H9 (cell line): ENCODE measurements around the gene SDHA. TPM values are rescaled to one million over a fixed set of nuclear protein-coding genes. Genes with fewer than 3 reads are reported as not detected.

Experiments used
- DNase-seq: peaks from one replicate; pipeline ENCODE4 v3.0.0-alpha.2; 2017
- H2AFZ ChIP-seq: one replicate; pipeline ENCODE4 v1.6.1; 2013; ENCODE audit warnings: mild to moderate bottlenecking, low read length, control low read depth, moderate library complexity
- H2AK5ac ChIP-seq: 2 replicates; pipeline ENCODE4 v1.6.1; 2013; ENCODE audit warnings: low read length, control low read depth, mixed read lengths; ENCODE audit not compliant: insufficient read length
- H2BK120ac ChIP-seq: one replicate; pipeline ENCODE4 v1.6.1; 2013; ENCODE audit warnings: low read depth, mild to moderate bottlenecking, low read length, control low read depth, inconsistent platforms; ENCODE audit not compliant: poor library complexity, severe bottlenecking
- H2BK12ac ChIP-seq: 2 replicates; pipeline ENCODE4 v1.6.1; 2013; ENCODE audit warnings: low read length, control low read depth, mixed read lengths, low read depth; ENCODE audit not compliant: insufficient read length
- H2BK15ac ChIP-seq: 2 replicates; pipeline ENCODE4 v1.6.1; 2013; ENCODE audit warnings: low read depth, low read length, control low read depth
- H2BK20ac ChIP-seq: one replicate; pipeline ENCODE4 v1.6.1; 2013; ENCODE audit warnings: low read depth, mild to moderate bottlenecking, low read length, control low read depth, inconsistent platforms; ENCODE audit not compliant: poor library complexity, severe bottlenecking
- H2BK5ac ChIP-seq: 2 replicates; pipeline ENCODE4 v1.6.1; 2013; ENCODE audit warnings: low read length, control low read depth, mixed read lengths; ENCODE audit not compliant: insufficient read length
- H3K14ac ChIP-seq: 2 replicates; pipeline ENCODE4 v1.6.1; 2013; ENCODE audit warnings: low read length, control low read depth; ENCODE audit not compliant: insufficient read depth
- H3K18ac ChIP-seq: 2 replicates; pipeline ENCODE4 v1.6.1; 2013; ENCODE audit warnings: low read depth, mild to moderate bottlenecking, mixed read lengths, low read length, control low read depth; ENCODE audit not compliant: insufficient read length
- H3K23ac ChIP-seq: 2 replicates; pipeline ENCODE4 v1.6.1; 2013; ENCODE audit warnings: low read length, control low read depth, mixed read lengths, low read depth; ENCODE audit not compliant: insufficient read length
- H3K23me2 ChIP-seq: 2 replicates; pipeline ENCODE4 v1.6.1; 2013; ENCODE audit warnings: low read depth, mild to moderate bottlenecking, mixed read lengths, low read length, control low read depth; ENCODE audit not compliant: insufficient read length, poor library complexity, severe bottlenecking
- H3K27ac ChIP-seq: 2 replicates; pipeline ENCODE4 v1.5.1; 2013; ENCODE audit warnings: low read length, control low read depth, mixed read lengths, low read depth; ENCODE audit not compliant: insufficient read length
- H3K27me3 ChIP-seq: 2 replicates; pipeline ENCODE4 v1.6.1; 2013; ENCODE audit warnings: low read length, control low read depth, inconsistent platforms; ENCODE audit not compliant: insufficient read depth
- H3K4ac ChIP-seq: 2 replicates; pipeline ENCODE4 v1.6.1; 2013; ENCODE audit warnings: low read depth, mild to moderate bottlenecking, control low read depth, inconsistent platforms, low read length, moderate library complexity
- H3K4me1 ChIP-seq: 2 replicates; pipeline ENCODE4 v1.6.1; 2013; ENCODE audit warnings: low read length, control low read depth, inconsistent platforms; ENCODE audit not compliant: insufficient read depth
- H3K4me2 ChIP-seq: 2 replicates; pipeline ENCODE4 v1.6.1; 2013; ENCODE audit warnings: low read length, control low read depth, mixed read lengths; ENCODE audit not compliant: insufficient read length, insufficient read depth
- H3K56ac ChIP-seq: 2 replicates; pipeline ENCODE4 v1.6.1; 2013; ENCODE audit warnings: low read depth, mild to moderate bottlenecking, mixed read lengths, low read length, control low read depth; ENCODE audit not compliant: insufficient read length
- H3K79me1 ChIP-seq: 2 replicates; pipeline ENCODE4 v1.6.1; 2013; ENCODE audit warnings: low read depth, mild to moderate bottlenecking, moderate library complexity, low read length, control low read depth, inconsistent platforms; ENCODE audit not compliant: insufficient read depth, poor library complexity, severe bottlenecking
- H3K79me2 ChIP-seq: 2 replicates; pipeline ENCODE4 v1.6.1; 2013; ENCODE audit warnings: low read length, control low read depth, inconsistent platforms; ENCODE audit not compliant: insufficient read depth
- H3K9ac ChIP-seq: 2 replicates; pipeline ENCODE4 v1.6.1; 2013; ENCODE audit warnings: low read length, control low read depth, mixed read lengths; ENCODE audit not compliant: insufficient read length; ENCODE audit errors: extremely low read depth
- H3K9me3 ChIP-seq: one replicate; pipeline ENCODE4 v1.6.1; 2013; ENCODE audit warnings: low read depth, low read length, inconsistent platforms; ENCODE audit not compliant: control insufficient read depth
- H3T11ph ChIP-seq: one replicate; pipeline ENCODE4 v1.6.1; 2013; ENCODE audit warnings: mild to moderate bottlenecking, low read length, control low read depth, inconsistent platforms
- H4K20me1 ChIP-seq: one replicate; pipeline ENCODE4 v1.6.1; 2013; ENCODE audit not compliant: control insufficient read depth, insufficient read length, insufficient read depth
- H4K5ac ChIP-seq: 2 replicates; pipeline ENCODE4 v1.6.1; 2013; ENCODE audit warnings: low read depth, mild to moderate bottlenecking, mixed read lengths, low read length, control low read depth; ENCODE audit not compliant: insufficient read length
- H4K8ac ChIP-seq: replicated peaks from 2 replicates; pipeline ENCODE4 v1.6.1; 2013; ENCODE audit warnings: low read length, control low read depth, mixed read lengths, low read depth; ENCODE audit not compliant: insufficient read length
- H4K91ac ChIP-seq: 2 replicates; pipeline ENCODE4 v1.6.1; 2013; ENCODE audit warnings: low read depth, mild to moderate bottlenecking, moderate library complexity, mixed read lengths, low read length, control low read depth; ENCODE audit not compliant: insufficient read length
- H3K27ac Mint-ChIP-seq, 3 experiments: 2 replicates in 2 of 3; 3 replicates in 1 of 3; pipeline ENCODE4 v1.8.0; 2020 to 2021; ENCODE audit warnings: mixed read lengths in 3 of 3, mild to moderate bottlenecking in 1 of 3, moderate library complexity in 1 of 3
- H3K27me3 Mint-ChIP-seq: 2 replicates; pipeline ENCODE4 v1.8.0; 2021; ENCODE audit warnings: low read depth, mild to moderate bottlenecking, moderate library complexity, mixed read lengths
- H3K36me3 Mint-ChIP-seq, 3 experiments: 2 replicates in 2 of 3; 3 replicates in 1 of 3; pipeline ENCODE4 v1.8.0; 2020 to 2021; ENCODE audit warnings: low read depth in 3 of 3, mixed read lengths in 3 of 3; ENCODE audit not compliant: insufficient read depth in 1 of 3
- H3K4me1 Mint-ChIP-seq, 2 experiments: 2 replicates each; pipeline ENCODE4 v1.8.0; 2020; ENCODE audit warnings: mixed read lengths in 2 of 2
- H3K4me3 Mint-ChIP-seq, 2 experiments: 2 replicates in 1 of 2; 3 replicates in 1 of 2; pipeline ENCODE4 v1.8.0; 2020 to 2021; ENCODE audit warnings: mild to moderate bottlenecking in 2 of 2, mixed read lengths in 2 of 2, moderate library complexity in 1 of 2
- H3K9me3 Mint-ChIP-seq, 2 experiments: 2 replicates in 1 of 2; 3 replicates in 1 of 2; pipeline ENCODE4 v1.8.0; 2020; ENCODE audit warnings: mild to moderate bottlenecking in 2 of 2, mixed read lengths in 2 of 2, moderate library complexity in 1 of 2
- WGBS: extraction: QIAGEN DNeasy Blood & Tissue Kit; methylation state at CpG from one replicate; pipeline ENCODE4 v1.1.7; 2013; ENCODE audit warnings: missing lambda C conversion rate, low lambda C conversion rate, mixed read lengths; ENCODE audit not compliant: insufficient read length; ENCODE audit errors: extremely low coverage; 5-methylcytosine and 5-hydroxymethylcytosine counted together
- total RNA-seq: library from RNA; stranded (reverse); gene quantifications from 2 replicates; pipeline ENCODE4 v1.2.1, GENCODE V29; 2021
- TF ChIP-seq, protein P1 (sequence below): fragments of 200-600 bp; sonication (generic); conservative IDR thresholded peaks from 3 replicates; pipeline ENCODE4 v1.8.0; 2021; ENCODE audit warnings: antibody characterized with exemption, mild to moderate bottlenecking

SDHA gene
- total RNA-seq, 1 experiment from 2014 or later = 84.8 TPM

DNA sequence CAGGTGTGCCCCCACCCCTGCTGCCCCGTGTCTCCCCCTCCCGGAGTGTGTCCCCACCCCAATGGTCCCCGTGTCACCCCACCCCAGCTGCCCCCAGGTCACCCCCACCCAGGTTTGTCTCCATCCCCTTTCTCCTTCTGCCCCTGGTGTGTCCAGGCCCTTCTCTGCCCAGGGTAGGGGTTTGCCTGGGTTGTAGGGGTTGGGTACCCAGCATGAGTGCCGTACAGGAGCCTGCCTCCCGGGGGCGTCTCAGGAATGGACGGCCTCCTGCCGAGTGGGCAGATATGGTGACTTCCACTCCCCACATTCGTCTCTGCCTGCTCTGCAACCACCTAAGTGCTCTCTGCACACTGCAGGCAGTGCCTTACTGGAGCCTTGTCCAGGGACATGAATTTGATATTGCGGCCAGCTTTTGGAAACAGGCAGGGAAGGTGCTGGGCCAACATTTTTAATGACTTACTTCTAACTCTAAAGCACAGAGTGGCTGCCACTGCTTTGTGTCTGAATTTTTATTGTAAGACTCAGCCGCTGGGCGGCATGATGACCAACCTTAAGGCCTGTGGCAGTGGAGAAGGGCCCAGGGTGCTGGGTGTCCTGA, 20.1 kb upstream of the SDHA start:
- no peaks in the 10 kb centered on the region for H3K27me3 ChIP-seq
- no peaks in the 10 kb centered on the region for H4K20me1 ChIP-seq
- H3K27ac Mint-ChIP-seq = 0 out of 7 replicates have a peak overlapping the region, but pooled peaks of 1 of the 3 experiments have one; percentile 26
- peaks cover 3% of the 10 kb centered on the region for H3K27me3 Mint-ChIP-seq
- H2BK15ac ChIP-seq = no peak overlapping the region
- no peak overlapping the region for H3K18ac ChIP-seq
- H2BK12ac ChIP-seq = no peak overlapping the region
- no CpG with 5 or more reads among the region's 12 CpGs for WGBS
- H2AFZ ChIP-seq = no peak overlapping the region
- no peak overlapping the region for H2BK5ac ChIP-seq
- no peak overlapping the region for H3K27ac ChIP-seq
- no peak overlapping the region for H3T11ph ChIP-seq
- H4K91ac ChIP-seq = no peak overlapping the region
- no peak overlapping the region for H3K4me3 Mint-ChIP-seq
- H3K36me3 Mint-ChIP-seq = peaks cover 0 to 4% (median 0%) of the 10 kb centered on the region in 3 experiments; a peak in 2 of 7 replicates
- TF ChIP-seq, protein P1, sequence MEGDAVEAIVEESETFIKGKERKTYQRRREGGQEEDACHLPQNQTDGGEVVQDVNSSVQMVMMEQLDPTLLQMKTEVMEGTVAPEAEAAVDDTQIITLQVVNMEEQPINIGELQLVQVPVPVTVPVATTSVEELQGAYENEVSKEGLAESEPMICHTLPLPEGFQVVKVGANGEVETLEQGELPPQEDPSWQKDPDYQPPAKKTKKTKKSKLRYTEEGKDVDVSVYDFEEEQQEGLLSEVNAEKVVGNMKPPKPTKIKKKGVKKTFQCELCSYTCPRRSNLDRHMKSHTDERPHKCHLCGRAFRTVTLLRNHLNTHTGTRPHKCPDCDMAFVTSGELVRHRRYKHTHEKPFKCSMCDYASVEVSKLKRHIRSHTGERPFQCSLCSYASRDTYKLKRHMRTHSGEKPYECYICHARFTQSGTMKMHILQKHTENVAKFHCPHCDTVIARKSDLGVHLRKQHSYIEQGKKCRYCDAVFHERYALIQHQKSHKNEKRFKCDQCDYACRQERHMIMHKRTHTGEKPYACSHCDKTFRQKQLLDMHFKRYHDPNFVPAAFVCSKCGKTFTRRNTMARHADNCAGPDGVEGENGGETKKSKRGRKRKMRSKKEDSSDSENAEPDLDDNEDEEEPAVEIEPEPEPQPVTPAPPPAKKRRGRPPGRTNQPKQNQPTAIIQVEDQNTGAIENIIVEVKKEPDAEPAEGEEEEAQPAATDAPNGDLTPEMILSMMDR = no peak
- no peak overlapping the region for H2AK5ac ChIP-seq
- no peak for DNase-seq
- no peak overlapping the region for H2BK20ac ChIP-seq
- no peak overlapping the region for H3K14ac ChIP-seq
- H3K9me3 Mint-ChIP-seq = no peaks in the 10 kb centered on the region
- no peak overlapping the region for H4K5ac ChIP-seq
- H3K9ac ChIP-seq = no peak overlapping the region
- no peak overlapping the region for H2BK120ac ChIP-seq
- no peak overlapping the region for H3K4ac ChIP-seq
- no peaks in the 10 kb centered on the region for H3K79me2 ChIP-seq
- peaks cover 11 to 21% of the 10 kb centered on the region in 2 experiments for H3K4me1 Mint-ChIP-seq
- H3K4me2 ChIP-seq = no peak overlapping the region
- H4K8ac ChIP-seq = no peak overlapping the region
- H3K23me2 ChIP-seq = no peaks in the 10 kb centered on the region
- no peaks in the 10 kb centered on the region for H3K4me1 ChIP-seq
- no peak overlapping the region for H3K23ac ChIP-seq
- no peaks in the 10 kb centered on the region for H3K9me3 ChIP-seq
- H3K79me1 ChIP-seq = no peaks in the 10 kb centered on the region
- H3K56ac ChIP-seq = no peak overlapping the region
